ENCODE measurements around the gene COPG1. TPM values are rescaled to one million over a fixed set of nuclear protein-coding genes. Genes with fewer than 3 reads are reported as not detected.

The COPG1 gene
- total and polyA plus RNA-seq, 9 of the 15 experiments (the other 6 are each of a cell fraction or from before 2014, with no cell fraction given): 40.3 to 105 (median 62.4) TPM

DNA sequence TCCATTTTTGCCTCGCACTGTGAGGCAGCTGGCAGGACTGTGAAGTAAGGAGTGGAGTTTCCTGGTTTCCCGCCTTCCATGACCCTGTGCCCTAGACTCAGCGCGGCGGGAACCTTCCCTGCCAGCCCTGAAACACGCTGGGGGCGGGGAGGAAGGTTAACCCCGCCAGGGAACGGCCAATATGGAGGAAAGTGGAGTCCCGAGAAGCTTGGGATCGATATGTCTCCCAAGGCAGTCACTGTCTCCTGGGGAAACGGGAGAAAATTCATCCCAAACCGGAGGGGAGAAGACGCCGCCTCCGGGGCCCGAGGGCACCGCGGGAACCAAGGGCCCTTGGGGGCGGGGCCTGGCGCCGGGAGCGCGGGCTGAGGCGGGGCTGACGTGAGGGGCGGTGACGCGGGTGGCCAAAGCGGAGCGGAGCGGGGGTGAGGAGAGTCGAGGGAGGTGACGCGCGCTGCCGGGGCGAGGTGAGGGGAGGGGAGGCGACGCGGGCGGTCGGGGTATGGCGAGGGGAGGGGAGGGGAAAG is 29.1 kb downstream of the COPG1 start, which contains the start of gene HMCES:
Gene HMCES, plus strand, starts transcription at position 432 of the 527 bp plus-strand sequence. CDS start 863 bp downstream, outside the sequence.
- Histone ChIP-seq H2AFZ (ENCODE audit: low read depth, low read length) (peak within 1 kb of the TSS; percentile 87), H3K79me2 (ENCODE audit: control insufficient read depth, insufficient read depth, low read length) (peaks cover 20% of the 10 kb centered on the region), H3K9me3 (replicated peaks; ENCODE audit: control insufficient read depth, insufficient read depth, low read depth, low read length) (no peaks in the 10 kb centered on the region), H3K27me3 (ENCODE audit: control insufficient read depth in 2 of 2, insufficient read depth in 2 of 2, low read length in 2 of 2) (no peaks in the 10 kb centered on the region), H3K27ac (ENCODE audit: extremely low read depth, low read depth, low read length) (peak within 1 kb of the TSS; percentile 87), H3K4me2 (ENCODE audit: insufficient read depth, low read length) (peak within 1 kb of the TSS; percentile 95), H3K9me1 (ENCODE audit: control insufficient read depth, insufficient read depth, low read length) (no peaks in the 10 kb centered on the region), H4K20me1 (replicated peaks; ENCODE audit: control insufficient read depth, insufficient read depth, low read length) (no peaks in the 10 kb centered on the region), H3K36me3 (ENCODE audit: control insufficient read depth, insufficient read depth, low read length) (peaks cover 49% of the 10 kb centered on the region; the same call in 2 of the 3 replicates), H3K9ac (ENCODE audit: insufficient read depth in 1 of 2, low read depth in 2 of 2, low read length in 2 of 2) (peak within 1 kb of the TSS; percentile 83 to 98), H3K4me3 (peak within 1 kb of the TSS; percentile 81), H3K4me1 (replicated peaks in 1 of 2; ENCODE audit: control insufficient read depth in 2 of 2, insufficient read depth in 2 of 2, low read length in 2 of 2) (peaks cover 10 to 12% of the 10 kb centered on the region in 2 experiments; a peak in 4 of 5 replicates)
- no TSS peak for BruUV-seq (replicated peaks)
- CTCF ChIA-PET (ENCODE audit: low intra/inter-chr PET ratio): interaction anchor here (0.6 kb wide), 1 partner anchor 403 kb away, joined by 3 read pairs; no protein-coding TSS in a partner anchor
- 2% methylated on average over 7 of the region's 44 CpGs for WGBS (ENCODE audit: insufficient coverage, low coverage, missing lambda C conversion rate)
- peak; percentile 89 to 91 (median 90) for DNase-seq (ENCODE audit: extremely low read depth in 1 of 4, low spot score in 3 of 4)
- FAIRE-seq: peak; percentile 68
- intact Hi-C loops (cut with micrococcal nuclease): loop anchor here (2.0 kb wide), 1 partner anchor 36 kb away; no protein-coding TSS in a partner anchor
- in situ Hi-C loops (cut with MboI): no loop called here
- peak; percentile 95 for ATAC-seq
- POLR2A ChIA-PET: interaction anchor here (1.1 to 2.3 kb wide), 4 partner anchors 10 to 66 kb away, joined by 3 to 12 read pairs (median 5); a partner anchor contains a TSS
- TF ChIP-seq, protein P1, sequence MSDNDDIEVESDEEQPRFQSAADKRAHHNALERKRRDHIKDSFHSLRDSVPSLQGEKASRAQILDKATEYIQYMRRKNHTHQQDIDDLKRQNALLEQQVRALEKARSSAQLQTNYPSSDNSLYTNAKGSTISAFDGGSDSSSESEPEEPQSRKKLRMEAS (CRISPR knock-in tag; IDR thresholded peaks at IDR 0.05): peak; percentile 42; the same call in 1 of the 2 replicates
- TF ChIP-seq ZNF347 (CRISPR knock-in tag; IDR thresholded peaks at IDR 0.05; ENCODE audit: low read depth): no peak
- no peak for TF ChIP-seq BACH1 (tag; IDR thresholded peaks at IDR 0.05)
- no peak for TF ChIP-seq TAF15 (IDR thresholded peaks at IDR 0.05; ENCODE audit: low read depth, low read length)
- TF ChIP-seq CEBPB (tag; IDR thresholded peaks at IDR 0.05): no peak
- TF ChIP-seq, protein P2, sequence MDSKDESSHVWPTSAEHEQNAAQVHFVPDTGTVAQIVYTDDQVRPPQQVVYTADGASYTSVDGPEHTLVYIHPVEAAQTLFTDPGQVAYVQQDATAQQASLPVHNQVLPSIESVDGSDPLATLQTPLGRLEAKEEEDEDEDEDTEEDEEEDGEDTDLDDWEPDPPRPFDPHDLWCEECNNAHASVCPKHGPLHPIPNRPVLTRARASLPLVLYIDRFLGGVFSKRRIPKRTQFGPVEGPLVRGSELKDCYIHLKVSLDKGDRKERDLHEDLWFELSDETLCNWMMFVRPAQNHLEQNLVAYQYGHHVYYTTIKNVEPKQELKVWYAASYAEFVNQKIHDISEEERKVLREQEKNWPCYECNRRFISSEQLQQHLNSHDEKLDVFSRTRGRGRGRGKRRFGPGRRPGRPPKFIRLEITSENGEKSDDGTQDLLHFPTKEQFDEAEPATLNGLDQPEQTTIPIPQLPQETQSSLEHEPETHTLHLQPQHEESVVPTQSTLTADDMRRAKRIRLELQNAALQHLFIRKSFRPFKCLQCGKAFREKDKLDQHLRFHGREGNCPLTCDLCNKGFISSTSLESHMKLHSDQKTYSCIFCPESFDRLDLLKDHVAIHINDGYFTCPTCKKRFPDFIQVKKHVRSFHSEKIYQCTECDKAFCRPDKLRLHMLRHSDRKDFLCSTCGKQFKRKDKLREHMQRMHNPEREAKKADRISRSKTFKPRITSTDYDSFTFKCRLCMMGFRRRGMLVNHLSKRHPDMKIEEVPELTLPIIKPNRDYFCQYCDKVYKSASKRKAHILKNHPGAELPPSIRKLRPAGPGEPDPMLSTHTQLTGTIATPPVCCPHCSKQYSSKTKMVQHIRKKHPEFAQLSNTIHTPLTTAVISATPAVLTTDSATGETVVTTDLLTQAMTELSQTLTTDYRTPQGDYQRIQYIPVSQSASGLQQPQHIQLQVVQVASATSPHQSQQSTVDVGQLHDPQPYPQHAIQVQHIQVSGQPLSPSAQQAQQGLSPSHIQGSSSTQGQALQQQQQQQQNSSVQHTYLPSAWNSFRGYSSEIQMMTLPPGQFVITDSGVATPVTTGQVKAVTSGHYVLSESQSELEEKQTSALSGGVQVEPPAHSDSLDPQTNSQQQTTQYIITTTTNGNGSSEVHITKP (IDR thresholded peaks at IDR 0.05; ENCODE audit: partially characterized antibody): peak; percentile 19
- TF ChIP-seq, protein P3, sequence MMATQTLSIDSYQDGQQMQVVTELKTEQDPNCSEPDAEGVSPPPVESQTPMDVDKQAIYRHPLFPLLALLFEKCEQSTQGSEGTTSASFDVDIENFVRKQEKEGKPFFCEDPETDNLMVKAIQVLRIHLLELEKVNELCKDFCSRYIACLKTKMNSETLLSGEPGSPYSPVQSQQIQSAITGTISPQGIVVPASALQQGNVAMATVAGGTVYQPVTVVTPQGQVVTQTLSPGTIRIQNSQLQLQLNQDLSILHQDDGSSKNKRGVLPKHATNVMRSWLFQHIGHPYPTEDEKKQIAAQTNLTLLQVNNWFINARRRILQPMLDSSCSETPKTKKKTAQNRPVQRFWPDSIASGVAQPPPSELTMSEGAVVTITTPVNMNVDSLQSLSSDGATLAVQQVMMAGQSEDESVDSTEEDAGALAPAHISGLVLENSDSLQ (IDR thresholded peaks at IDR 0.05): peak; percentile 63
- TF ChIP-seq POLR2AphosphoS2 (IDR thresholded peaks at IDR 0.05; ENCODE audit: low read length): peak; percentile 88; the same call in 1 of the 2 replicates
- TF ChIP-seq MAZ (CRISPR knock-in tag; conservative IDR thresholded peaks at IDR 0.05 in 1 of 2, IDR thresholded peaks at IDR 0.05 in 1 of 2): peak in 1 of 2 experiments; percentile 47; a peak in 1 of 4 replicates
- no peak for TF ChIP-seq FOXA3 (CRISPR knock-in tag; conservative IDR thresholded peaks at IDR 0.05 in 1 of 2, IDR thresholded peaks at IDR 0.05 in 1 of 2)
- no peak for TF ChIP-seq ZNF589 (CRISPR knock-in tag; IDR thresholded peaks at IDR 0.05; ENCODE audit: low read depth)
- no peak for TF ChIP-seq PYGO2 (tag; IDR thresholded peaks at IDR 0.05)
- TF ChIP-seq YY1 (IDR thresholded peaks at IDR 0.05; ENCODE audit: borderline replicate concordance in 1 of 3, control insufficient read depth in 1 of 3, extremely low read depth in 1 of 3, insufficient read depth in 3 of 3, insufficient read length in 1 of 3, insufficient replicate concordance in 2 of 3, low read depth in 1 of 3, low read length in 2 of 3): peak in 1 of 3 experiments; percentile 15

All from K562 (cell line).